Activated T-cell treated with anti-CD3 and anti-CD28 coated beads for 1 hour (primary cell): ENCODE results near the gene CARD19.
"Not testable (repeated sequence)": the region's sequence is repeated elsewhere in the genome, so short reads cannot be mapped to it uniquely, and the experiment has no call there.

ENCODE experiments used
- DNase-seq: peaks from one replicate; pipeline ENCODE4 v3.0.0-alpha.2; 2020; ENCODE audit warnings: low read depth

The CARD19 gene

DNA sequence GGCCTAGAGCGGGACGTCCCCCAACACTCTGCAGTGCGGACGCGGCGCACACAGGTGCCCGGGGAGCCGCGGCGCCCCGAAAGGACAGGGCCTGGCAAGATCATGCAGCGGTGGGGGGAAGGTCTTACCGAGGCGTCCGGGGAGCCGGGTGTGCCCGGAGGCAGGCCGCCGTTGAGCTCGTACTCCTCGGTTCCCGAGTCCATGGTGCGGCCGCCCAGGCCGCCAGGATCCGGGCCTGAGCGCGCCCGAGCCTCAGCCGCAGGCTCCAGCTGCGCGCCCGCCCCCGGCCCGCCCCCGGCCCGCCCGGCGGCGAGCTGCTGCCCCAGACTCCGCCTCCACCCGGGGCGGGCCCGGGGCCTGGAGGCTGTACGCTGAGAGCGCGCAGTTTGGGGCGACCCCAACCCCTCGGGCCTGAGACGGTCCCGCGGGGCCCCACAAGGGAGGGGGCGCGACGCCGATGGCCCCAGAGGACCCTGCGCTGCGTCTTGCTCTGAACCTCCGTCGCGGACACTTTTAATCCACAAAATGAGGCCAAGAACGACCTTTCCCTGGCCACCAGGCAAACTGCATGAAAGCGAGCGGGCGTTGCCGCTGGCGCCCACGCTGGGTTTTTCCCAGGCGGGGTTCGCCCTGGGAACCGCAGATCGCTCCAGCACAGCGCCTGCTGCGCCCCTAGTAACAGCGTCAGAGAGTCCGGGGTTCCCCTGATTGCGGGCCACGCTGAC lies 38.2 kb downstream of the CARD19 start, which contains the start of gene NINJ1:
Gene NINJ1, minus strand, starts transcription at position 237 of the 725 bp plus-strand sequence. Its CDS starts 34 bp downstream, at position 203.
- peak; percentile 66 for DNase-seq

DNA sequence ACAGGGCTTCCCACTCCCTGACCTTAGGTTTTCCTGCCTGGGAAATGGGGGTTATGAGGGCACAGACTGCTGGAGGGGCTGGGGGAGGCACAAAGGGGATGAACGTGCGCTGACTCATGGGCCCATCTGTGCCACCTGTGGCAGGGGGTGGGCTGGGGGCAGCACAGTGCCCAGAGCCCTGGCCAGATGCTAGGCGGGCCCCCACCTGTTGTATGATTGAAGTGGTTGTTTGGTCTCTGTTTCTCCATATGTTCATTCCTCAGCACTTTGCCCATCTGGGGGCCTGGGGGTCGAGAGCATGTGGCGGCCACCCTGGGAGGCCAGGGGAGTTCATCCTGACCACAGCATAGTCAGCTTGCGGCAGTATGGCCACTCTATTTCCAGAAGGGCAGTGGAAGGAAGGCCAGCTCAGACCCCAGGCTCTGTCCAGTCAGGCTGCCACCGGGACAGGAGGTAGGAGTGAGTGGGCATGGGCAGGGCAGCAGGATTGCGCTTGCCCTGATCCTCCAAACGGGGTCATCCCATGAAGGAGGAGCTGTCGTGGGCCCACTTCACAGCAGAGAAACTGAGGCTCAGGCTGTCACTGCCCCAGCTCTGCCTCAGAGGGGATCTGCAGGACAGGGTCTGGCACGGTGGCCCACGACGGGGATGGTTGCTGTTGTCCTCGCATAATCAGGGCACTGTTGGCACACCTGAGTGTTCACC lies 38.9 kb downstream of the CARD19 start:
- no peak for DNase-seq

DNA sequence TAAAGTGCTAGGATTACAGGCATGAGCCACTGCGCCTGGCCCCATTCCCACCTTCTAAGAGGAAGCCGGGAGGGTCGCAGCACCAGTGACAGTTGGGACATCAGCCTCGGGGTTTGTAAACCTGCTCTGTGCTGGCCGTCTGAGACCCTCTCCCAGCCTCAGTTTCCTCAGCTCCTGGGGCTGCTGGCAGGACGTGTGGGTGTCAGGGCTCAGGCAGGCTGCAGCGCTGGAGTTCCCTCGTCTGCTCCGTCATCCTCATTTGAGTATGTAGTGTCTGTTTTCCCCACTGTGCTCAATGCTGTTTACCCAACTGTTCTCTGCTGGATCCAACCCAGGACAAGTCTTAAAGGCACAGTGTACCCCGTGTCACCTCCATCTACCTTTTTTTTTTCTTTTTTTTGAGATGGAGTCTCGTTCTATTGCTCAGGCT lies 40.0 kb downstream of the CARD19 start:
- DNase-seq: no peak

DNA sequence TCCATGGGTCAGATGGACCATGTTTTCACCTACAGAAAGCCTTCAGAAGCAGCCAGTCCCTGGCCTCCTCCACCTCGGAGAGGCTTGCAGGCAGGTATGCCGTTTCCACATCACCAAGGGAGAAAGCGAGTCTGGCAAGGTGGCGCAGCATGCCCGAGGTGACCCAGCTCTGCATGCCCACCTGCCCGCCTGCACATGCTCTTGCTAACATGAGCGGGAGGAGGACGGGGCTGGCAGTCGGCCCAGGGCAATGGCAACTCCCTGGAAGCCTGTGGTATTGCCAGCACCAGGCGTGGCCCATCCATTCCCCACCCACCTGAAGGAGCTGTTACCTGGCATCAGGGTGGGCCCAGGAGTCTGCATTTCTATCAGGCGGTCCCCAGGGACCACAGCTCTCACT lies 41.3 kb downstream of the CARD19 start:
- DNase-seq: no peak

DNA sequence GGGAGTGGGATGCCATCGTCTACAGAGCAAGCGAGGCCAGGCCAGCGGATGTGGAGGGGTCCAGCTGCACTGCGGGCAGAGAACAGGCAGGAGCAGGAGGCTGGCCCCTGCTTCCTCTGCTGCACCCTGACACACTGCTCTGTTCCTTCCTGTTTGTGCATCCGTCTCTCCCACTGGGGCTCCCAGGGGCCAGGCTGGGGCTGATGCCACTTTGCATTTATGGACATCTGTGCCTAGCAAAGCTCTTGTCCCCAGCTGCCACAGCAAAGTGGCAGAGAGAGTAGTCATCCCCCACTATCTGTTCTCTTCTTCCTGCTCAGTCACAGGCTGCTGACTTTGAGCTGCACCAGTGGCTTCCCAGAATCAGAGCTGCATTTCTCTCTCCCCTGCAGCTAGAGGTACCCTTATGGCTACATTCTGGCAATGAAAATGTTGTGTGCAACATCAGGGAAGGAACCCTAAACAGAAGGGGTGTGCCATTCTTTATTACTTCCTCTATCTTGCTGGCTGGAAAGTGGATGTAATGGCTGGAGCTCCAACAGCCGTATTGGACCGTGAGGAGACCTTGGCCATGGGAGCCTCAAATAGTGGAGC lies 42.3 kb downstream of the CARD19 start:
- no peak for DNase-seq

DNA sequence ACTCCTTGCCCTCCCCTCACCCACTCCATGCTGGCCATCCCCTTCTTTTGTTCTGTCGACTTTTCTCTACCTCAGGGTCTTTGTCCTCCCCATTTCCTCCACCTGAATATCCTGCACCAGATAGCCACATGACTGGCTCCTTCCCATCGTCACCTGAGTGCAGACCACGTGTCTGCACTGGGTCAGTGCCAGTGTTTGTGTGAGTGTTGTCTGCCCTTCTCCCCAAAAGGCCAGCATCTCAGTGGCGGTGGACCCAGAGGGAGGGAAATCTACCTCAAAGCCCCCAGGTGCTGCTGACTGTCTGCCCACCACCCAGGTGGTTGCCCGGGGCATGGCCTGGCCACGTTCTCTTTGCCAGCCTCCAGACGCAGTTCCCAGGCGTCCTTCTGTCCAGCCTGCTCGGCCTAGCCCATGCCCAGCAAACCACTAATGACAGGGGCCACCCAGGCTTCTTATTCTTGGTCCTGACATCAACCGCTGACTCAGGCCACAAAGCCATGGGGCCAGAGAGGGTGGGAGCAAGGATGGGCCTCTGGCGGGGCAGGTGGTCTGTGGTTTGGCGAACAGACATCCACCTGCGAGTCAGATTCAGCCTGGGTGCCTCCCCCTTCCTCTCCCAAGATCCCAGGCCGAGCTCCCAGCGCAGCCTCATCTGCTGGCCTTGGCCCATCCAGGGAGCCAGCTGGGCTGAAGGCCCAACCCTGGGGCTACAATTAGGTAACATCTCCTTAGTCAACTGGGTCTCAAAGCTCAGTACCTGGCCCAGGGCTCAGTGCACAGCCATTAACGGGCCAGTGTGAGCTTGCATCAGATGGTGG lies 43.6 kb downstream of the CARD19 start:
- no peak for DNase-seq

DNA sequence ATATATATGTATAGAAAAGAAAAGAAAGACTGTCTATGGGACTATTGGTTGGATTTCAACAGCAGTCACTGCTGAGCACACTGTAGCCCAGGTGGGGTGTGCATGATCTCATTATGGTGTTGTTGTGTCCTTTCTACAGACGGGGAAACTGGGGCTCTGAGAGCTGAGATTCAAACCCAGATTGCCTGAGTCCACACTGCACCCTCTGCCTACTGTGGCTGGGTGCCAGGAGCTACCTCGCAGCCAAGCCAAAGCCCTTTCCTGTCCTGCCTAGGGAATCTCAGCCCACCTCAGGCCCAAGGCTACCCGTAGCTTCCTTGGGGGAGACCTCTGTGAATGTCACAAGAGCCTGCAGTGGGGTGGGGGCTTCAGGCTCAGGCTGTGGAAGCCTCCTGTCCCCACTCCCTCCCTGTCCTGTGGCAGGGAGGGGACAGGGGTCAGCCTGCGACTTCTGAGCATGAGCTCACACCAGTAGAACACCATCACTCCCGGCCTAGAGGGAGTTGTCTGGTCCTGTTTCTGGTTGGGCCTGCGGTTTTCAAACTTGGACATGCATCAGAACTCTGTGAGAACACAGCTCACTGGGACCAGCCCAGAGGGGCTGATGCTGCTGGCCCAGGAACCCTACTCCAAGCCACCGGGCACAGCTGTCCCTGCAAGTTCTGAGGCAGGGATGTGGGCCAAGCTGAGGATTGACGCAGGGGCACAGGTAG lies 45.9 kb downstream of the CARD19 start:
- DNase-seq: no peak

DNA sequence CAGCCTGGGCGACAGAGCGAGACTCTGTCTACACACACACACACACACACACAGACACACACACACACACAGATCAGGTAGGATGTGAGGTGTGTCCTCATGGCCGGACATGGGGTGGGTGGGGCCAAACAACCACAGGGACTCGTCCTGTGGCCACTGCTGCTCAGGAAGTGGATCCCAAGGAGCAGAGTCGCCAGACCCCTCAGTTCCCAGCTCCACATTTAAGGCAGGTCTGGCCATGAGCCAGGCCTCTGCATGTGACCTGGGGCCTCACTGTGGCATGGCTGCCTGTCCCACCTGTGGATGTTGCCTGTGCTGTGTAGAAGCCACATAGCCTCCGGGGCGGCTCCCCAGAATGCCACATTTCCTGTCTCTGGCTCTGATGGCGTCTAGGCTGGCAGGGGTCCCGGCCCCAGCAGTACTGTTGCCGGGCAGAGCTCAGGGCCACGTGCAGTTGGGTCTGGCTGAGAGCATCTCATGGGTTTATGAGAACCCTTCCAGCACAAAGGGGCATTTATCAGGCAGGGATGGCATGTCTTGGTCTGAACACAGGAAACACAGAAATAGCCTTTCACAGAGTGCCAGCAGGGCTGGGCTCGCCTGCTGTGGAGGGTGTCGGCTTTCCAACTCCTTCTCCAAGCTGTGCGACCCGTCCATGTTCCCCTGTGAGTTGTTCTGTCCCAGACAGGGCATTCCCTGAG lies 48.0 kb downstream of the CARD19 start:
- DNase-seq: peak; percentile 45

DNA sequence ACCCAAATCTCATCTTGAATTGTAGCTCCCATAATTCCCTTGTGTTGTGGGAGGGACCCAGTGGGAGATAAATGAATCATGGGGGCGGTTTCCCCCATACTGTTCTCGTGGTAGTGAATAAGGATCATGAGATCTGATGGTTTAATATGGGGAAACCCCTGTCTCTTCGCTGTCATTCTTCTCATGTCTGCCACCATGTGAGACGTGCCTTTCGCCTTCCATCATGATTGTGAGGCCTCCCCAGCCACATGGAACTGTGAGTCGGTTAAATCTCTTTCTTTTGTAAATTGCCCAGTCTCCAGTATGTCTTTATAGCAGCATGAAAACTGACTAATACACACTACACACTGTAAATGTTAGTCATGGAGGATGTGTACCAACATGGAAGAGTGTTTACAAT lies 50.7 kb downstream of the CARD19 start:
- DNase-seq: not testable (repeated sequence)

DNA sequence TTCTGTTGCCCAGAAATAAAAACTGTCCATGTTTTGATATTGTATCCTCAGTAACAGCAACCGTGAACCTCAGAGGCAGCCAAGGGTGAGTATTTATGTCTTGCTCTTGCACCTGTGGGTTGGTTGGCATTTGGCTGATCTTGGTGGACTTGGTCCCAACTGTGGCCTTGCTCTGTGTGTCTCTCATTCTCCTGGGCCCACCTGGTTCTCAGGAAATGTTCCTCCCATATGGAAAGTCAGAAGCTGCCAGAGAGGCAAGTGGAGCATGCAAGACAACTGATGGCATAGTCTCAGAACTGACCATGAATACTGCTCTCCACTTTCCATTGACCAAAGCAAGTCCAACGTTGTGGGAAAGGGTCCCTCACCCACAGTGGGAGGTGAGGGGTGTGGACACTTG lies 51.6 kb downstream of the CARD19 start:
- no peak for DNase-seq

DNA sequence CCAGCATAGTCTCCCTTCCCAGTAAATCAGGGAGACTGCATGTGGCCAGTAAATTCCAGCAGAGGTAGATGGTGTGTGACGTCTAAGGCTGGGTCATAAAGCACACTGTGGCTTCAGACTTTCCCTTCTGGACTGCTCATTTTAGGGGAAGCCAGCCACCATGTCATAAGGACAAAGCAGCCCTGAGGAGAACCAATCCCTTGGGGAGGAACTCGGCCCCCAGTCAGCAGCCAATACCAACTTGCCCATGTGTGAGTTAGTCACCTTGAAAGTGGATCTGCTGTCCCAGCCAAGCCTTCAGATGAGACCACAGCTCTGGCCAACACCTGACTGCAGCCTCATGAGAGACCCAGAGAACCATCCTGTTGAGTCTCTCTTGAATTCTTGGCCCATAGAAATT lies 52.7 kb downstream of the CARD19 start:
- DNase-seq: no peak

DNA sequence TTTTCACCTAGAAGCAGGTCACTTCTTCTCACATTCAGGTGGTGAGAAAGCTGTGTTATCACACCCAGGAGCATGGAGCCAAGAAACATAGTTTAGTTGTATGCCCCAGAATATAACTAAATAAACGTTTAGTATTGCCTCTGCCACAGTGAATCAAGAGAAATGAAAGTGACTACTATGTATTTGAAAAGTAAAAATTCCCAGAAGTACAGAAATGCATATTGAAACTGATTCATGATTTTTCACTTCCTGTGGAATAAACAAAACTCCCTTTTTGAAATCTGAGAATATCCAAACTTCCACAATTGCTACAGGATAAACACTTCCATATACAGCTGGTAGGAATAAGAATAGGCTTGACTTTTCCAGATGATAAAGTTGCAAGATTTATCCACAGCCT lies 53.3 kb downstream of the CARD19 start:
- DNase-seq: no peak

DNA sequence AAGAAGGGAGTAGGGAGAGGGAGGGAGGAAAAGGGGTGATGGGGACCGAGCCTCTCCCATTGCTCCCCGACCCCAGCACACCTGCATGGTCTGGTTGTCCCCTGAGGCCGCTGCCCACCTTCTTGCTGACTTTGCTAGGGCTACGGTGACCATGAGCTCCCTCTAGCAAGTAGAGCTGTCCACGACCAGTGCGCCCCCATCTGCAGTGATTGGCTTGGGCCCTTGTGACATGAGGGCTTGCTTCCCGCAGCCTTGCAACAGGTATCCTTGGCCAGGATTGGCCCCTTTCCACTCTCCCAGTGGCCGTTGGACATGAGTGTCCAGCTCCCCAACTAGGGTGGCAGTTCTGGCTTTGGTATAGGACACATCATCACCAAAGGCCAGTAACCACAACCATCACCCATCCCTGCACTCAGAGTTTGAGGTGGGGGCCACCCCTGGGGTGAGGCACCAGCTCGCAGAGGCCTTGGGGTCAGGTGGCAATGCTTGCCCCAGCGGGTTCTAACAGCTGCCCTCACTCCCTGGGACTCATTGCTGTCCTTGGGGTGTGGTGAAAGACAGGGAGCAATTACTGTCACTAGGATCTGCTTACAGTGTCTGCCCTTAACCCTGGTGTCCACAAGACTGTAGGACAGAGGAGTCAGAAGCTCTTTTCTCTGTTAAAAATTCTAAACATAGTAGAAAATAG lies 55.2 kb downstream of the CARD19 start:
- no peak for DNase-seq

DNA sequence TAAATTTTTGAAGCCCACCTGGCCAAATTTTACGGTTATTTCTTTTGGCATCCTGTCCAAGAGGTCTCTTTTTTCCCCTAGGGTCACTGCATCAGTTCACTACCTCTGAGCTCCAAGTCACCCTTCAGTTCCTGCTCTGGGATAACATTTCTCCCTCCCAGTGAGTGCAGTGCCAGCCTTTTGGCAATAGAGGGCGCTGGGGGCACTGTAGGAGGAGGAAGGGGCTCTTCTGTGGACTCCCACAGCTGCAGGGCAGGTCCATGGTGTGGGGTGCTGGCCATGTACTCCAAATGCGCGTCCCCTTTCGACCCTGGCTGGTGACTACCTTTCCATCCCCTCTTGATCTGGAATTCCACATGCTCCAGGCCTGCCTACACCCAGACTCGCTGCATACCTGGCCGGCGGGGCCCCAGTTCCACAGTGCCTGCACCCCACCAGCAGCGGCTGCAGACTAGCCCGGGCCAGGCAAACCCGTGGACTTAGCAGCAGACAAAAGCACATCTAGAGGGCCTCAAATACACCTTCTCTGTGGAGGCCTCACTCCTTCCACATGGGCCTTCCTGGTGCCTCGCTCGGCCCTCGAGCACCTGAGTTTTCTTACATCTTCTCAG lies 58.4 kb downstream of the CARD19 start:
- DNase-seq: peak; percentile 26

DNA sequence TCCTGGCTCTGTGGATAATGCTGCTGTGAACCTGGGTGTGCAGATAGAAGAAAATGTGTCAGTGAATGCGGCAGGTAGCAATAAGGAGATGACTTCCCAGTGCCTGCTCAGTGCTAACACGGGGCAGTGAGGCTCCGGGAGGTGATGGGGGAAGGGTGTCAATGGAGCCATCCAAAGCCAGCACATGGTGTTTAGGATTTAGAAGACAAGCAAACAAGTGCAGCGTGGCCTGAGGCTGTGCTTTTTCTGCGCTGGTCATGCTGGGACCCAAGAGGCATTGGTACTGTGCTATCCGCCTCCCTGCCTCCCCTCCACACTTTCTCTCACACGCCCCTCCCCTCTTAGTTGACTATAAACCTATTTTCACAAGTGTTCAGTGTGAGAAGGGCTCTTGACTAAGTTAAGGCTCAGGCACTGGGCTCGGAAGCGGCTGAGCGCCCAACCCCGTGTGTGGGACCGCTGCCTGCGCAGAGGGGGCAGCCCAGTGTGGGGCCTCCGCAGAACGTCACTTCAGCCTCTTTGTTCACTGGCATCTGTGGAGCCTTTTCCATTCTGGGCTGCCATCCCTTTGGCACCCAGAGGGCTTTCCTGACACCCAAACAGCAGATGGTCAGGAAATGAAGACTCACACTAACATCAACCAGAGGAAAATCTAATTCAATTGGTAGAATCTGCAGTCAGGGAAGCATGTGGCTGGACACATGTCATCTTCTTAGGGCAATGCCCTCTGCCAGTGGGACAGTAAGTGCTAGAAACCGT lies 59.9 kb downstream of the CARD19 start:
- DNase-seq: no peak

DNA sequence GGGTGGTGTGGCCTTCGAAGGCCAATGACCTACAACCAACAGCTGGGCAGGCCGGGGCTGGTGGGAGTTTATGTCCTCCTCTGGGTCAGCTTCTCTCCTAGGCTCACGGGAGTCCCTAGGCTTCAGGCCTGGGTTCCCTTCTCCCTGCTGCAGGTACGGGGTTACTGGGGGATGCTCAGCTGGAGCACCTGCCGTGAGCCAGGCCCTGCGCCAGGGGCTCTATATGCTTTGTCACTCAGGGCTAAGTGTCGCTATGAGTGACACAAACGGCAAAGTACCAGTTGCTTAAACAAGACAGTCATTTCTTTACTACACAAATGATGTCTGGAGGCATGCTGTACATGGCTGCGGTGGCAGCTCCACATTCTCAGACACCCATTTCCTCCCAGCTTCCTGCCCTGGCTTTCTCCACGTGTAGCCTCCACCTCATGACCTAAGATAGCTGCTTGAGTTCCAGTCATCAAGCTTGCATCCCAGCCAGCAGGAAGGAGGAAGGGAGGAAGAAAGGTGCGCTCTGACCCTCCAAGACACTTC lies 60.5 kb downstream of the CARD19 start:
- DNase-seq: no peak

DNA sequence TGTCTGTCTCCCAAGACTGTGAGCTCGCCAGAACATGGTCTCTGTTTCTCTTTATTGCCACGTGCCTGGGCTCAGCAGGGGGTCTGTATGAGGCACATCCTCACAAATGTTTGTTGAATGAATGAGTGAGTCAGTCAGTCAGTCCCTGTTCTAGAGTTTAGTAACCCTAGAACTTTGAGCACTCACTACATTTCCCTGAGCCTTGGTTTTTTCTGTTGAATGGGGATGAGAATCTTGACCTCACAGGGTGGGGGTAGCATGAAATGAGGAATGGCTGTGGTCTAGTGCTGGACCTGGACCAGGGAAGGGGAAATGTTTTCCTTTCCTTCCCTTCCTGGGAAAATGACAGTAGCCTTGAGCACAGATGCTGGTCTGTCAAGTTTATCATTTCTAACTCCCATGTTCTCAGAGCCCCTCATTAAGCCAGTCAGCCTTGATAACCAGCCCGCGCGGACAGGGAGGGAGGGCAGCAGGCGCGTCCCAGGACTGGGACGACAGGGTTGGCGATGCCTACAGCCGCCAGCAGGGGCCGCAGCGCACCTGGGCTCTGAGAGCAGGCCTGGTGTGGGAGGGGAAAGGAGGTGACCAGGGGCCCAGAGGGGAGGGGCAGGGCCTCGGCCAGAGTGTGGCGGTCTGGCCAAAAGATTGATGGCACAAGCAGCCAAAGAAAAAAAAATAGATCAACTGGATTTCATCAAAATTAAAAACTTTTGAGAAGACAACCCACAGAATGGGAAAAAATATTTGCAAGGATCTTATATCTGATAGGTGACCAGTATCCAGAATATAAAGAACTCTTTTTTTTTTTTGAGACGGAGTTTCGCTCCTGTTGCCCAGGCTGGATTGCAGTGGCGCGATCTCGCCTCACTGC lies 63.8 kb downstream of the CARD19 start:
- peak; percentile 60 for DNase-seq
